ENCODE measurements around the gene RASAL1. TPM values are rescaled to one million over a fixed set of nuclear protein-coding genes. Genes with fewer than 3 reads are reported as not detected.
"Not testable (repeated sequence)": the region's sequence is repeated elsewhere in the genome, so short reads cannot be mapped to it uniquely, and the experiment has no call there.

RASAL1 gene
- total RNA-seq, 1 donor from 2014 or later = 0.41 TPM

GRCh38 chr12:113127791-113128199 lies 7.8 kb downstream of the RASAL1 start:
- no peak for TF ChIP-seq CTCF (IDR thresholded peaks at IDR 0.05)
- no peak overlapping the region for H3K27ac ChIP-seq
- no peaks in the 10 kb centered on the region for H3K4me1 ChIP-seq
- H3K27me3 ChIP-seq (ENCODE audit: low read depth) = peaks cover 5% of the 10 kb centered on the region
- DNase-seq (peak; percentile 15), ATAC-seq (no peak)
- peaks cover 4% of the 10 kb centered on the region for H3K9me3 ChIP-seq
- no peak overlapping the region for H3K4me3 ChIP-seq
- intact Hi-C loops (cut with DNase I) = no loop called here
- H3K36me3 ChIP-seq = no peaks in the 10 kb centered on the region

GRCh38 chr12:113120670-113121370 lies 14.7 kb downstream of the RASAL1 start:
- intact Hi-C loops (cut with DNase I) = no loop called here
- H3K9me3 ChIP-seq = peaks cover 5% of the 10 kb centered on the region
- H3K4me3 ChIP-seq = no peak overlapping the region
- DNase-seq (no peak), ATAC-seq (no peak)
- peaks cover 4% of the 10 kb centered on the region for H3K27me3 ChIP-seq (ENCODE audit: low read depth)
- no peaks in the 10 kb centered on the region for H3K4me1 ChIP-seq
- TF ChIP-seq CTCF (IDR thresholded peaks at IDR 0.05) = no peak
- H3K27ac ChIP-seq = no peak overlapping the region
- no peaks in the 10 kb centered on the region for H3K36me3 ChIP-seq

- Histone ChIP-seq H3K4me3 (no peak overlapping the region), H3K4me1 (no peaks in the 10 kb centered on the region), H3K9me3 (peaks cover 5% of the 10 kb centered on the region), H3K36me3 (no peaks in the 10 kb centered on the region), H3K27me3 (ENCODE audit: low read depth) (peaks cover 4% of the 10 kb centered on the region), H3K27ac (no peak overlapping the region)
- no peak for TF ChIP-seq CTCF (IDR thresholded peaks at IDR 0.05)
- intact Hi-C loops (cut with DNase I) = no loop called here
- DNase-seq = no peak
- no peak for ATAC-seq
Observed at GRCh38 chr12:113119980-113120669, 15.4 kb downstream of the RASAL1 start.

DNA sequence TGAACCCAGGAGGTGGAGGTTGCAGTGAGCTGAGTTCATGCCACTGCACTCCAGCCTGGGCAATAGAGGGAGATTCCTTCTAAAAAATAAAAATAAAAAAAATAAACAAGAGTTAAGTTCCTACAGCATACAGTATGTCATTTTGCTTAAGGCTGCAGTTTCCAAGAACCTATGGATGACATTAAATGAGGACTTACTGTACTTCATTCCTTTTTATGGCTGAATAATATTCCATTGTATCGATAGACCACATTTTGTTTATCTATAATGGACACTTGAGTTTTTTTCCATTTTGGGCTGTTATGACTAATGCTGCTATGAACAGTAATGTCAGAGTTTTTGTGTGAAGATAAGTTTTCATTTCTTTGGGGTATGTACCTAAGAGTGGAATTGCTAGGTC lies 17.4 kb downstream of the RASAL1 start:
- TF ChIP-seq CTCF (IDR thresholded peaks at IDR 0.05) = no peak
- no peak for ATAC-seq

DNA sequence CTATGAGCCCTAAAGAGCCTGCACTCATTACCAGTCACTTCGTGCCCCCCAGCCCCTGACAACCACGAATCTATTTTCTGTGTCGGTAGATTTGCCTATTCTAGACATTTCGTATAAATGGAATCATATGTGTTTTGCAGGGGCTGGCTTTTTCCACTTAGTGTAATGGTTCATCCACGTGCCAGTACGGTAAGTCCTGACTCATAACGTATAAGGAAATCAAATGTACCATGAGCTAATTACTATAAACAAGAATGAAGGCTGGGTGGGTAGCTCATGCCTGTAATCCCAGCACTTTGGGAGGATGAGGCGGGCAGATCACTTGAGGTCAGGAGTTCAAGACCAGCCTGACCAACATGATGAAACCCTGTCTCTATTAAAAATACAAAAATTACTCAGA lies 17.9 kb downstream of the RASAL1 start:
- H3K27ac ChIP-seq; H3K9me3 ChIP-seq; ATAC-seq; H3K36me3 ChIP-seq; H3K27me3 ChIP-seq (ENCODE audit: low read depth); H3K4me3 ChIP-seq; DNase-seq; H3K4me1 ChIP-seq; intact Hi-C loops (cut with DNase I): not testable (repeated sequence)

More for the DNA sequence above, 17.4 kb downstream of the RASAL1 start:
- peaks cover 4% of the 10 kb centered on the region for H3K27me3 ChIP-seq (ENCODE audit: low read depth)
- DNase-seq = no peak
- no peaks in the 10 kb centered on the region for H3K4me1 ChIP-seq
- intact Hi-C loops (cut with DNase I) = no loop called here
- no peak overlapping the region for H3K4me3 ChIP-seq
- no peak overlapping the region for H3K27ac ChIP-seq
- peaks cover 4% of the 10 kb centered on the region for H3K9me3 ChIP-seq
- no peaks in the 10 kb centered on the region for H3K36me3 ChIP-seq

GRCh38 chr12:113116875-113117274 lies 18.7 kb downstream of the RASAL1 start:
- H3K36me3 ChIP-seq = no peaks in the 10 kb centered on the region
- peak in 1 of 2 donors; percentile 6 for ATAC-seq
- no peak for TF ChIP-seq CTCF (IDR thresholded peaks at IDR 0.05)
- peaks cover 4% of the 10 kb centered on the region for H3K27me3 ChIP-seq (ENCODE audit: low read depth)
- no peaks in the 10 kb centered on the region for H3K9me3 ChIP-seq
- no peaks in the 10 kb centered on the region for H3K4me1 ChIP-seq
- DNase-seq = no peak
- H3K27ac ChIP-seq = no peak overlapping the region
- no peak overlapping the region for H3K4me3 ChIP-seq
- intact Hi-C loops (cut with DNase I) = no loop called here
